H1 (cell line): ENCODE results near the gene CPED1. TPM values are rescaled to one million over a fixed set of nuclear protein-coding genes. Genes with fewer than 3 reads are reported as not detected.

Experiments used
- MAX ChIP-seq: IDR thresholded peaks from 2 replicates; pipeline ENCODE4 v1.6.1; 2012; ENCODE audit warnings: inconsistent platforms
- SUZ12 ChIP-seq: fragments of 200-600 bp; sonication (generic); IDR thresholded peaks from 2 replicates; pipeline ENCODE4 v1.6.1; 2012; ENCODE audit warnings: mild to moderate bottlenecking, inconsistent platforms, low read length, moderate library complexity, mixed read lengths
- polyA plus RNA-seq, 7 experiments: library from polyadenylated mRNA; depleted of rRNA in 3 of 7; stranded (reverse) in 5 of 7; unstranded in 2 of 7; fragments of >200 nt in 5 of 7; fragments of 200-250 nt in 2 of 7; gene quantifications; 1 replicate in 5 of 7; 2 replicates in 1 of 7; 4 replicates in 1 of 7; pipeline versions ENCODE4 v1.2.1 to v1.2.3, GENCODE V29; 2011 to 2013; ENCODE audit warnings: missing spikeins in 2 of 7, mixed read lengths in 2 of 7
- total RNA-seq: library from RNA; stranded (reverse); fragmentation: NEBNext Ultra II Directional; extraction: Animal tissue kit (Norgen Biotek cat#: 25700); gene quantifications from 2 replicates; pipeline ENCODE4 v1.2.1, GENCODE V29; 2021
- TF ChIP-seq, protein P1 (sequence below): fragments of 300-600 bp; sonication (generic); IDR thresholded peaks from 2 replicates; pipeline ENCODE4 v1.7.1; 2012; ENCODE audit warnings: low read length, moderate library complexity, mild to moderate bottlenecking, inconsistent platforms; ENCODE audit not compliant: insufficient replicate concordance

CPED1 gene
- total and polyA plus RNA-seq, 2 of the 8 experiments (the other 6 are each of a cell fraction or from before 2014, with no cell fraction given): 0.08 to 0.39 TPM

- TF ChIP-seq, protein P1, sequence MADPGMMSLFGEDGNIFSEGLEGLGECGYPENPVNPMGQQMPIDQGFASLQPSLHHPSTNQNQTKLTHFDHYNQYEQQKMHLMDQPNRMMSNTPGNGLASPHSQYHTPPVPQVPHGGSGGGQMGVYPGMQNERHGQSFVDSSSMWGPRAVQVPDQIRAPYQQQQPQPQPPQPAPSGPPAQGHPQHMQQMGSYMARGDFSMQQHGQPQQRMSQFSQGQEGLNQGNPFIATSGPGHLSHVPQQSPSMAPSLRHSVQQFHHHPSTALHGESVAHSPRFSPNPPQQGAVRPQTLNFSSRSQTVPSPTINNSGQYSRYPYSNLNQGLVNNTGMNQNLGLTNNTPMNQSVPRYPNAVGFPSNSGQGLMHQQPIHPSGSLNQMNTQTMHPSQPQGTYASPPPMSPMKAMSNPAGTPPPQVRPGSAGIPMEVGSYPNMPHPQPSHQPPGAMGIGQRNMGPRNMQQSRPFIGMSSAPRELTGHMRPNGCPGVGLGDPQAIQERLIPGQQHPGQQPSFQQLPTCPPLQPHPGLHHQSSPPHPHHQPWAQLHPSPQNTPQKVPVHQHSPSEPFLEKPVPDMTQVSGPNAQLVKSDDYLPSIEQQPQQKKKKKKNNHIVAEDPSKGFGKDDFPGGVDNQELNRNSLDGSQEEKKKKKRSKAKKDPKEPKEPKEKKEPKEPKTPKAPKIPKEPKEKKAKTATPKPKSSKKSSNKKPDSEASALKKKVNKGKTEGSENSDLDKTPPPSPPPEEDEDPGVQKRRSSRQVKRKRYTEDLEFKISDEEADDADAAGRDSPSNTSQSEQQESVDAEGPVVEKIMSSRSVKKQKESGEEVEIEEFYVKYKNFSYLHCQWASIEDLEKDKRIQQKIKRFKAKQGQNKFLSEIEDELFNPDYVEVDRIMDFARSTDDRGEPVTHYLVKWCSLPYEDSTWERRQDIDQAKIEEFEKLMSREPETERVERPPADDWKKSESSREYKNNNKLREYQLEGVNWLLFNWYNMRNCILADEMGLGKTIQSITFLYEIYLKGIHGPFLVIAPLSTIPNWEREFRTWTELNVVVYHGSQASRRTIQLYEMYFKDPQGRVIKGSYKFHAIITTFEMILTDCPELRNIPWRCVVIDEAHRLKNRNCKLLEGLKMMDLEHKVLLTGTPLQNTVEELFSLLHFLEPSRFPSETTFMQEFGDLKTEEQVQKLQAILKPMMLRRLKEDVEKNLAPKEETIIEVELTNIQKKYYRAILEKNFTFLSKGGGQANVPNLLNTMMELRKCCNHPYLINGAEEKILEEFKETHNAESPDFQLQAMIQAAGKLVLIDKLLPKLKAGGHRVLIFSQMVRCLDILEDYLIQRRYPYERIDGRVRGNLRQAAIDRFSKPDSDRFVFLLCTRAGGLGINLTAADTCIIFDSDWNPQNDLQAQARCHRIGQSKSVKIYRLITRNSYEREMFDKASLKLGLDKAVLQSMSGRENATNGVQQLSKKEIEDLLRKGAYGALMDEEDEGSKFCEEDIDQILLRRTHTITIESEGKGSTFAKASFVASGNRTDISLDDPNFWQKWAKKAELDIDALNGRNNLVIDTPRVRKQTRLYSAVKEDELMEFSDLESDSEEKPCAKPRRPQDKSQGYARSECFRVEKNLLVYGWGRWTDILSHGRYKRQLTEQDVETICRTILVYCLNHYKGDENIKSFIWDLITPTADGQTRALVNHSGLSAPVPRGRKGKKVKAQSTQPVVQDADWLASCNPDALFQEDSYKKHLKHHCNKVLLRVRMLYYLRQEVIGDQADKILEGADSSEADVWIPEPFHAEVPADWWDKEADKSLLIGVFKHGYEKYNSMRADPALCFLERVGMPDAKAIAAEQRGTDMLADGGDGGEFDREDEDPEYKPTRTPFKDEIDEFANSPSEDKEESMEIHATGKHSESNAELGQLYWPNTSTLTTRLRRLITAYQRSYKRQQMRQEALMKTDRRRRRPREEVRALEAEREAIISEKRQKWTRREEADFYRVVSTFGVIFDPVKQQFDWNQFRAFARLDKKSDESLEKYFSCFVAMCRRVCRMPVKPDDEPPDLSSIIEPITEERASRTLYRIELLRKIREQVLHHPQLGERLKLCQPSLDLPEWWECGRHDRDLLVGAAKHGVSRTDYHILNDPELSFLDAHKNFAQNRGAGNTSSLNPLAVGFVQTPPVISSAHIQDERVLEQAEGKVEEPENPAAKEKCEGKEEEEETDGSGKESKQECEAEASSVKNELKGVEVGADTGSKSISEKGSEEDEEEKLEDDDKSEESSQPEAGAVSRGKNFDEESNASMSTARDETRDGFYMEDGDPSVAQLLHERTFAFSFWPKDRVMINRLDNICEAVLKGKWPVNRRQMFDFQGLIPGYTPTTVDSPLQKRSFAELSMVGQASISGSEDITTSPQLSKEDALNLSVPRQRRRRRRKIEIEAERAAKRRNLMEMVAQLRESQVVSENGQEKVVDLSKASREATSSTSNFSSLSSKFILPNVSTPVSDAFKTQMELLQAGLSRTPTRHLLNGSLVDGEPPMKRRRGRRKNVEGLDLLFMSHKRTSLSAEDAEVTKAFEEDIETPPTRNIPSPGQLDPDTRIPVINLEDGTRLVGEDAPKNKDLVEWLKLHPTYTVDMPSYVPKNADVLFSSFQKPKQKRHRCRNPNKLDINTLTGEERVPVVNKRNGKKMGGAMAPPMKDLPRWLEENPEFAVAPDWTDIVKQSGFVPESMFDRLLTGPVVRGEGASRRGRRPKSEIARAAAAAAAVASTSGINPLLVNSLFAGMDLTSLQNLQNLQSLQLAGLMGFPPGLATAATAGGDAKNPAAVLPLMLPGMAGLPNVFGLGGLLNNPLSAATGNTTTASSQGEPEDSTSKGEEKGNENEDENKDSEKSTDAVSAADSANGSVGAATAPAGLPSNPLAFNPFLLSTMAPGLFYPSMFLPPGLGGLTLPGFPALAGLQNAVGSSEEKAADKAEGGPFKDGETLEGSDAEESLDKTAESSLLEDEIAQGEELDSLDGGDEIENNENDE: no peak
- TF ChIP-seq SUZ12 (no peak), MAX (no peak)
These were observed 350.6 kb downstream of the CPED1 start (continued) for GRCh38 chr7:121339082-121339481.
